GM13976 (cell line): Measurements from ENCODE around the gene PLD4.

ENCODE experiments used
- DNase-seq: peaks from one replicate; pipeline ENCODE4 v3.0.0; 2012; ENCODE audit warnings: low spot score
- in situ Hi-C: fragments of 300-500 bp; cut with MboI; formaldehyde crosslinking; loops from one replicate; pipeline ENCODE4 v1.12.0; 2022; ENCODE audit warnings: low sequenced_read_pairs, mixed read lengths, inconsistent platforms; ENCODE audit not compliant: unreplicated experiment
- TF ChIP-seq, protein P1 (sequence below): IDR thresholded peaks from 2 replicates; pipeline ENCODE4 v1.5.1; 2012; ENCODE audit warnings: borderline replicate concordance, mild to moderate bottlenecking; ENCODE audit not compliant: insufficient read depth; ENCODE audit errors: extremely low read depth, missing control alignments, control extremely low read depth

PLD4 gene

DNA sequence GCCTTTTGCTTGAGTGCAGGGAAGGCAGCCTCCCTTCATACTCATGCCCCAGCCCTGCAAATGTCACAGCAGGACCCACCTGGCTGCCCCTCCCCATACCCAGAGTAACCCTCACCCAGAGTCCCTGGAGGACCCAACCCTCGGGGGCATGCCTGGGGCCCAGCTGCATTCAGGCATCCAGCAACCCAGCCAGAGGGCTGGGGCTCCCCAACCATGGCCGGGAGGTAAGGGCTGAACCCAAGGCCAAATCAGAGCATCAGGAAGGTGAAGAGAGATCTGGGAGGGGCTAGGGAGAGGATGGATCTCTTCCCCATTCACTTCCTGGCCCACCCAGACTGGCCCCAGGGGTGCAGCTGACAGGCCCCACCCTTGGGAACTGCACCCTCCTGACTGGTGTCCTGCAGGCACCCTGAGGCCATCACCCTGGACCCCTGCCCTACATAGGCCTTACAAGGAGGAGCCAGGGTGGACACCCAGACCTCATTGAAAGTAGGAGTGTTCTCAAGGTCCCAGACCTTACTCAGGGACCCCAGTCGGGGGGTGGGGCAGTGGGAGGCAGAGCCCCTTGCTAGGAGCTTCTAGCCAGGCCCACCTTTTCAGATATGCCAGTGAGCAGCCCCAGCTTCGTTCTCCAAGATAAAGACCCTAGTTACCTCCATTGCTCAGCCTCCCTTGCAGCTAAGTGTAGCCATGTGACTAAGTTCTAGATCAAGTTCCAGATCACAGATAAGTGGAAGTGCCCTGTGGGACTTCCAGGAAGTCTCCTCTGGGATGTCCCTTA is 849 bp upstream of the PLD4 start:
- TF ChIP-seq, protein P1, sequence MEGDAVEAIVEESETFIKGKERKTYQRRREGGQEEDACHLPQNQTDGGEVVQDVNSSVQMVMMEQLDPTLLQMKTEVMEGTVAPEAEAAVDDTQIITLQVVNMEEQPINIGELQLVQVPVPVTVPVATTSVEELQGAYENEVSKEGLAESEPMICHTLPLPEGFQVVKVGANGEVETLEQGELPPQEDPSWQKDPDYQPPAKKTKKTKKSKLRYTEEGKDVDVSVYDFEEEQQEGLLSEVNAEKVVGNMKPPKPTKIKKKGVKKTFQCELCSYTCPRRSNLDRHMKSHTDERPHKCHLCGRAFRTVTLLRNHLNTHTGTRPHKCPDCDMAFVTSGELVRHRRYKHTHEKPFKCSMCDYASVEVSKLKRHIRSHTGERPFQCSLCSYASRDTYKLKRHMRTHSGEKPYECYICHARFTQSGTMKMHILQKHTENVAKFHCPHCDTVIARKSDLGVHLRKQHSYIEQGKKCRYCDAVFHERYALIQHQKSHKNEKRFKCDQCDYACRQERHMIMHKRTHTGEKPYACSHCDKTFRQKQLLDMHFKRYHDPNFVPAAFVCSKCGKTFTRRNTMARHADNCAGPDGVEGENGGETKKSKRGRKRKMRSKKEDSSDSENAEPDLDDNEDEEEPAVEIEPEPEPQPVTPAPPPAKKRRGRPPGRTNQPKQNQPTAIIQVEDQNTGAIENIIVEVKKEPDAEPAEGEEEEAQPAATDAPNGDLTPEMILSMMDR = no peak
- no peak for DNase-seq
- in situ Hi-C loops = no loop called here

- TF ChIP-seq, protein P1 = no peak
- no peak for DNase-seq
- in situ Hi-C loops = no loop called here
These were observed 655 bp downstream of the PLD4 start for GRCh38 chr14:104925214-104925854.

GRCh38 chr14:104925855-104926609 is 1.4 kb downstream of the PLD4 start:
- in situ Hi-C loops = no loop called here
- TF ChIP-seq, protein P1 = no peak
- DNase-seq = no peak

- in situ Hi-C loops = no loop called here
- peak; percentile 94 for DNase-seq
- TF ChIP-seq, protein P1 = no peak
These were observed 2.1 kb downstream of the PLD4 start for GRCh38 chr14:104926619-104927431.

- in situ Hi-C loops = no loop called here
These were observed 2.7 kb downstream of the PLD4 start for GRCh38 chr14:104927432-104927816.

More at GRCh38 chr14:104927432-104927816, 2.7 kb downstream of the PLD4 start:
- TF ChIP-seq, protein P1 = no peak
- DNase-seq = no peak
